ENCODE measurements around the gene PBX4. TPM values are rescaled to one million over a fixed set of nuclear protein-coding genes. Genes with fewer than 3 reads are reported as not detected.
A peak's percentile ranks its signal among the peaks of the same experiment; 100 is the strongest.

PBX4 gene
- total and polyA plus RNA-seq, 12 donors: 0.28 to 6.3 (median 0.81) TPM; not detected in 4

- H3K27ac ChIP-seq: peak within 1 kb of the TSS; percentile 48 to 86 (median 75)
- WGBS, 4 donors: 3 to 7% (median 6%) methylated on average over 17 to 61 of the region's 61 CpGs
- TF ChIP-seq CTCF (IDR thresholded peaks at IDR 0.05): peak in 2 of 6 experiments; percentile 6 to 18
- TF ChIP-seq POLR2A (IDR thresholded peaks at IDR 0.05): peak in 1 of 2 donors; percentile 57
- peaks cover 8 to 21% of the 10 kb centered on the region in 2 donors for H3K4me1 ChIP-seq (replicated peaks in 1 of 2)
- peak; percentile 90 to 98 (median 93) for DNase-seq
- intact Hi-C loops (cut with DNase I): no loop called here
- H3K36me3 ChIP-seq (replicated peaks in 1 of 2): no peaks in the 10 kb centered on the region
- peak within 1 kb of the TSS; percentile 43 to 92 (median 80) for H3K4me3 ChIP-seq
- H3K27me3 ChIP-seq: no peaks in the 10 kb centered on the region
- no peaks in the 10 kb centered on the region for H3K9me3 ChIP-seq (replicated peaks in 1 of 3)
Observed at GRCh38 chr19:19515642-19516519, 102.6 kb downstream of the PBX4 start, which contains the start of gene NDUFA13. Gene NDUFA13, plus strand, starts transcription at chr19:19516225. Its CDS starts 14 bp downstream, at chr19:19516239.

- Histone ChIP-seq H3K36me3 (replicated peaks in 1 of 2) (no peaks in the 10 kb centered on the region), H3K27ac (peak within 1 kb of the TSS; percentile 48 to 86 (median 75)), H3K4me3 (peak within 1 kb of the TSS; percentile 43 to 92 (median 80)), H3K9me3 (replicated peaks in 1 of 3) (no peaks in the 10 kb centered on the region), H3K4me1 (replicated peaks in 1 of 2) (peaks cover 8 to 21% of the 10 kb centered on the region in 2 donors), H3K27me3 (no peaks in the 10 kb centered on the region)
- TF ChIP-seq CTCF (IDR thresholded peaks at IDR 0.05): no peak
- no peak for TF ChIP-seq POLR2A (IDR thresholded peaks at IDR 0.05)
- WGBS, 4 donors: 75 to 88% (median 83%) methylated on average over 30 to 74 of the region's 74 CpGs
- DNase-seq: peak in 1 of 7 donors; percentile 49
- intact Hi-C loops (cut with DNase I): no loop called here
Observed at GRCh38 chr19:19514881-19515641, 103.4 kb downstream of the PBX4 start, which contains the start of gene TSSK6. Gene TSSK6, minus strand, starts transcription at chr19:19515548. Its CDS starts 121 bp downstream, at chr19:19515427.

GRCh38 chr19:19514215-19514657, 104.3 kb downstream of the PBX4 start:
- DNase-seq: peak; percentile 69 to 89 (median 81)
- H3K4me1 ChIP-seq (replicated peaks in 1 of 2): peaks cover 8 to 21% of the 10 kb centered on the region in 2 donors
- intact Hi-C loops (cut with DNase I): no loop called here

More at GRCh38 chr19:19514215-19514657, 104.3 kb downstream of the PBX4 start:
- H3K4me3 ChIP-seq: peak overlapping the region in 1 of 4 donors; percentile 16
- no peaks in the 10 kb centered on the region for H3K9me3 ChIP-seq (replicated peaks in 1 of 3)
- TF ChIP-seq CTCF (IDR thresholded peaks at IDR 0.05) (no peak), POLR2A (IDR thresholded peaks at IDR 0.05) (no peak)
- 11 to 26% (median 16%) methylated on average over 17 to 46 of the region's 46 CpGs for WGBS, 4 donors
- no peaks in the 10 kb centered on the region for H3K36me3 ChIP-seq (replicated peaks in 1 of 2)
- no peak overlapping the region for H3K27ac ChIP-seq
- H3K27me3 ChIP-seq: no peaks in the 10 kb centered on the region

Data from adrenal gland (tissue), 12 donors.